Measurements from ENCODE around the gene PLAAT5. TPM values are rescaled to one million over a fixed set of nuclear protein-coding genes. Genes with fewer than 3 reads are reported as not detected.

PLAAT5 gene
- total RNA-seq, 1 donor from 2014 or later = not detected

GRCh38 chr11:63417174-63417852 lies 73.7 kb downstream of the PLAAT5 start:
- Mint-ChIP-seq H3K4me1 (no peaks in the 10 kb centered on the region), H3K4me3 (no peak overlapping the region), H3K36me3 (ENCODE audit: low read depth) (no peaks in the 10 kb centered on the region), H3K27ac (no peak overlapping the region), H3K9me3 (peaks cover 7% of the 10 kb centered on the region), H3K27me3 (peaks cover 6% of the 10 kb centered on the region)
- no peak for TF ChIP-seq CTCF (IDR thresholded peaks at IDR 0.05)
- POLR2A ChIA-PET = no interaction called here
- ATAC-seq (ENCODE audit: low read depth) (no peak), DNase-seq (no peak)
- intact Hi-C loops (cut with micrococcal nuclease) = no loop called here
- CTCF ChIA-PET = no interaction called here

Other genes starting within 250 kb of the PLAAT5 start
- gene SLC22A25, start 247.6 kb downstream of the PLAAT5 start, total RNA-seq = not detected in 2 replicates
- gene SLC22A9, start 121.4 kb downstream of the PLAAT5 start, total RNA-seq = not detected in 2 replicates
- not detected in 2 replicates for gene LGALS12, start 14.9 kb upstream of the PLAAT5 start, total RNA-seq
- gene PLAAT4, start 45.6 kb upstream of the PLAAT5 start, total RNA-seq = 3.9 and 4.7 TPM in 2 replicates
- not detected in 2 replicates for gene PLAAT2, start 72.2 kb upstream of the PLAAT5 start, total RNA-seq
- gene PLAAT3, start 123.3 kb upstream of the PLAAT5 start, total RNA-seq = 0.82 and 1.2 TPM in 2 replicates
- gene ATL3, start 180.2 kb upstream of the PLAAT5 start, total RNA-seq = 31.8 and 32.9 TPM in 2 replicates
- 16.2 and 18.5 TPM in 2 replicates for gene RTN3, start 190.3 kb upstream of the PLAAT5 start, total RNA-seq

Measured in activated B cell treated with CpG ODN at 0.5 μM for 24 hours (primary cell).